ENCODE measurements around the gene KCNIP3.

KCNIP3 gene

DNA sequence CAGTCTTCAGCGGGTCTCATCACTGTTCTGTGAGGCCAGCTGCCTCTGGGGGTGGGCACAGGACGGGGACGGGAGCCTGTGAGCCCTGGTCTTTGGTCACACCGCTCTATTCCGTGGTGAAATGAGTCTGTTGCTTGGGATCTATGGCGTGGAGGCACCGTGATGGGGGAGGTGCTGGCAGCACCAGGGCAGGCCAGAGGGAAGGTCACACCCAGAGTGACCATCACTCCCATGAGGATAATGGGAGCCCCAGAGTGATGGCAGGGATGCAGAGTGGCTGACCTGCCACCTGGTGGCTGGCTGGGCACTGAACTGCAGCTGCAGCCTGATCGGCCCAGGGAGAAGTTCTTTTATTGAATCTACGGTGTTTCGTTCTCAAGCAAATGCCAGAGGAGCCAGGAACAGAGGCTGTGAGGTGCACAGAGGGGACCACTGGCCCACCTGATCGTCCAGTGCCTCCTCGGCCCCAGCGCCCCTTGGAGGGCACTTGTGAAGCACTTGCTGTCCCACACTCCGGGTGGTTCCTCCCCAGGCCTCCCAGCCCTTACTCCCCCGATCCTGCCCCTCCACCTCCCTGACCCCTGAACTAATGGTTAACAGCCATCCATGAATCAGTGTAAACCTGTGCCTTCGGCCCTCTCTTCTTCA lies 17.9 kb downstream of the KCNIP3 start:
- no peak for DNase-seq

DNA sequence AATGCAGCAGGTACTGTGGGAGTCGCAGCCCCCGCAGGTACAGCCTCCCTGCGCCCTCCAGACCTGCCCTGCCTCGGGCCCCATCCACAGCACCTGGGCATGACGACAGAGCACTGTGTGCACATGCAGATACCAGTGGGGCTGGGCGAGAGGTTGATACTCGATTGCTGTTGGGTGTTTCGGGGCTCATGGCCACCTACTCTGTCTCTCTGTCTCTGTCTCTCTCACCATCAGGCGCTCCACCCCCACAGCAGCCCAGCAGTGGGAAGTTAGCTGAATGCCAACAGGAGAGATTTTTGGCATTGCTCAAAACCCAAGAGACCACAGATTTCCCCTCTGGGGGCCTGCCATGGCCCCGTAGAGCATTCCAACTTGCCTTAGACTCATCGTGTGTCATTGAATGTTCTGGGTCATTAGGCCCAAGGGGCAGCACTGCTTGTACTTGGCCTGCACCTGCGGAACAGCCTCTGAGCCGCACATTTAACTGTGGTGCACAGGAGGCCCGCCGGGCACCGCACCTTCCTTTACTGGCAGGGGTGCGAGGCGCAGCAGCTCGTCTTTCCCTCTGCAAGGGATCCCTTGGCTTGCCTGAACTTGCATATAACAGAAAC lies 18.8 kb downstream of the KCNIP3 start:
- DNase-seq = no peak

DNA sequence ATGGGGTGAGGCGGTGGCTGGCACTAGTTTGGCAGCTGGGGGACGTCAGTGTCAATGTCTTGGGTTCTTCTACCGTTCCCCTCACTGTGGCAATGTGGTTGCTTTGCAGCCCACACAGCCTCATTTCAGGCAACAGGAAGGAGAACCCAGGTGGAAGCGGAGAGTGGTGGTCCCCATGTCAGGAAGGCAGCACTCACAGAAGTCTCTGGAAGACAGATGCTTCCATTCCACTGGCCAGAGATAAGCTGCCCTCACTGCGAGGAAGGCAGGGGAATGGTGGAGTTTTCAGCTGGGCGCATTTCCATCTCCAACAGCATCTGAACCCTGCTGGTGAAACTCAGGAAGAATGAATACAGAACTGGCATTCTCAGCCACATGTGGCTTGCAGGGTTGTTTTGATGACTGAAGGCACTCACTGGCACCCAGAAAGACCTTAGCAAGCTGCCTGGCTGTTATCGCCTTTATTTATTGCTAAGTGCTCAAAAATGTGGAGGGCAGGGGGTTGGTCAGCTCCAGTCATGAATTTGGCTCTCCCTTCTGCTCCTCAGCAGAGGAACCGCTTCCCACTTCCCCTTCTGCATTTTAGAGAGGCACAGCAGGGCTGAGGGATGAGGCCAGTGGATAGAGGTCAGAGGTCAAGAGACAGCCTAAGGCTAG lies 19.4 kb downstream of the KCNIP3 start:
- no peak for DNase-seq

DNA sequence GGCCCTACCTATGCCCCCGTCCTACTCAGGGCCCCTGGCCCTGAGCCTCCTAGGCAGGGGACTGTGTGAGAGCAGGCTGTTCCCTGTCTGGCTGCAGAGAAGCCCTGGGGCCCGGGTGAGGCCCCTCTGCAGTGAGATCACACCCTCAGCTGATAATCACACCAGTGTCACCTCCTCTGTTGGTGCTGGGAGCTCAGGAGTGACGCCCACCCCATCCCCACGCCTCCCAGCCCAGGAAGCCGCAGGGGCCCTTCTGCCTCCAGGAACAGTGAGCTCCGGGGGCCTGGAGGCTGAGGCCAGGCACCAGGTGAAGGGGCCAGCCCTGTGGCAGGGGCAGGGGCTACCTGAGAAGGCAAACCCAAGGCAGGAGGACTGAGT lies 20.0 kb downstream of the KCNIP3 start:
- DNase-seq = no peak

DNA sequence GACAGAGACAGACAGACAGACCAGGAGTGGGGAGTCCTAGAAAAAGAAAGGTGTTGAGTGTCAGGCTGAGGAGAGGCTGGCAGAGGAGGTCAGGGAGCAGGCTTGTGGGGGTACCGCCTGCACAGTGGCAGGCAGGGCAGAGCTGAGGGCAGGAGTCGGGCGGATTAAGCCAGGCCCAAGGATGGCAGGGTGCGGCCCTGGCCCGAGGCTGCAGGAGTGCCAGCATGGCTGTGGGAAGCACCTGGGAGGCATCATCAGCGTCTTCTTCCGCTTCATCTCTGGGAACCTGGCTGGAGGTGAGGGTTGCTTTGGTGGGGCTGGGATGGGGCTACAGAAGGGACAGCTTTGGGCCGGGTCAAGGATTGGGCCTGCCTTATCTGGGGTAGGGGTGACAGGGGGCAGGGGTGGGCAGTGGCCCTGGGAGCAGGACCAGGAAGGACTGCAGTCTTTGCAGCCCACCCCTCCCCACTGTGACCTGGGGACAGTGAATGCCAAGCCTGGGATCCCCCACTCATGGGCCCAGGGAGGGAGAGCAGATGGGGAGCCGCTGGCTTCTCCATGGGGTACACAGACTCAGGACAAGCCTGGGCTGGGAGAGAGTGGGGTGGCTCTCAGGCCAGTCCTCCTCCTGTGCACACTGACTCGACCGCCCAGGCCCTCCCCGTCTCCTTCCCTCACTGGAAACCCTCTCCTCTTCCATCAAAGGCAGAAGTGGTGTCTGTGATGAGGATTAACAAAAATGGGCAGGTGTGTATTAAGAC lies 20.7 kb downstream of the KCNIP3 start:
- DNase-seq = no peak

DNA sequence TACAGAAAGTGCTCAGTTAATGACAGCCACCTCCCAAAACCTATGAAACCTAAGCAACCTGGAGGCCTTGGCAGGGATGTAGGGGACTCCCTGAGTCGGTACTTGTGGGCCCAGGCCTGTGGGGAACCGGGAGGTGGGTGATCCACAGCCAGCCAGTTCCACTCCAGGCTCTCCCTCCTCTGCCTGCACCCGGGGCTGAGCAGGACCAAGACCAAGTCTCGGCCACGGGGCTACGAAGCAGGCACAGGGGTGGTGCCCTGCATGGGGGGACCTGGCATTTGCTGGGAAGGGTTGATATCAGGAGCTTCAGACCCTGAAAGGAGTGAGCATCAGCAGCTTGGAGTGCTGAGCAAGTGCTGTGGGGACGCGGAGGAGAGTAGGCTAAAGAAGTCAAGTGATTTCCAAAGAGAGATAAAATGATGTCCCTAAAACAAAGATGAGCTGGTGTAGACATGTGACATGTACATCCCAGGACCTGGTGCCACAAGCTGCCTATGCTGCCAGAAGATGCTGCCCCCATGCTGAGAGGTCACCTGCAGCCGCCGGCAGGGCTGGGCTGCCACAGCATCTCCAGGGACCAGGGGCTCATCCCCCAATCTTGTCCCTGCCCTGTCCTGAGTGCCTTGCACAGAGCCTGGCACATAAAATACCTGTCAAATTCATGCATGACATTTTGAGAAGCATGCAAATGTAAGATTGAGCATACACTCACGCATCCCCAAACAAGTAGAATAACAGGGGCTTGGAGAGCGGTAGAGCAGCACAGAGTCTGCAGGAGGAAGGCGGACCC lies 21.5 kb downstream of the KCNIP3 start:
- no peak for DNase-seq

DNA sequence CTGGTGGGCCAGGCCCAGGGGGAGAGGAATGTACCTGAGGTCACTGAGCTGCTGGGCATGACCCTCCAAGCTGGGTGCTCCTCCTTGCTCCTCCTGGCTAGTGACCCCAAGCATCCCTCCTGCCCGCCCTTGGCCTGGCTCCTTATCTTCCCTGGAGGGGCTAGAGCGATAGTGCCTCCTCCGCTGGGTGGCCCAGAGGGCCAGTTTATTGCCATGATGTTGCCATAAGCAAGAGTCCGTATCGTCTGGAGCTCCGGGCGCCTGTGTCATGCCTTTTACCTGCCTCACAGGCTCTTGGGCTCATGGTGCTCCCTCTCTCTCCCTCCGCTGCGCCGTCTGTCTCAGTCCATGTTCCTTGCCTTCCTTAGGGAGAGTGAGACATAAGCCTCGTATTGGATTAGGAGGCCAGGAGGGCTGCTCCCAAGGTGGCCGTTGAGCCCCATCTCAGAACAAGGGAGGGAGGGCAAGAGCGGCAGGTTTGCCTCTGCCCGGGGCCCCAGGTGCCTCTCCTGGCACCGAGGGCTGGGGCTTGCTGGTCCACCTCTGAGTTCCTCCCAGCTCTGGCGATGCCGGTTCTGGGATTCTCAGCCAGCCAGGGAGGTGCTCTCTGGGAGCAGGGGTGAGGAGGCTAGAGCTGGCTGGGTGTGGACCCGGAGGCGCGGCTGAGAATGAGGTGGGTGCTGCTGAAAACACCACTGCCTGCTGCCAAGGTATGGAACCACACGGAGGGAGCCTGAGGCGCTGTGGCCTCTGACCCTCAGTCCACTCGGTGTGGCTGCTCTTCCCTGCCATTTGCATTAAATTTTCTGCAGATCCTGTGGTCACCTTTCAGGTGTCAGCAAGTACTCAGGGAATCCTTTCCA lies 22.6 kb downstream of the KCNIP3 start:
- no peak for DNase-seq

DNA sequence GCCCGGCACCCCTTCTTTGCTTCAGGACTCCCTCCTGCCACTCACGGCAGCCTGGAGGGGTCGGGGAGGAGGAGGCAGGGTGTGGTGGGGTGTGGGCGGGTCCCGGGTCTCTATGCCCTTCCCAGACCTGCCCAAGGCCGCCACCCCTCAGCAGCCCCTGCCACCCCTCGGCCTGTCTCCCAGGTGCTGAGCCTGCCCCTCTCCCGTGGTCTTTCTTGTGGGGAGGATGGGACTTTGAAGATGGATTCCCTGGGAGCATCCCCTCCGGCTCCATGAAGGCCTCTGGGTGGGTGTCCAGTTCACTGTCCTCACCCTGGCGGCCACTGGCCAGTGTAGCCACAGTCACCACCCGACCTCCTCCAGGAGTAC lies 23.2 kb downstream of the KCNIP3 start:
- DNase-seq = no peak

DNA sequence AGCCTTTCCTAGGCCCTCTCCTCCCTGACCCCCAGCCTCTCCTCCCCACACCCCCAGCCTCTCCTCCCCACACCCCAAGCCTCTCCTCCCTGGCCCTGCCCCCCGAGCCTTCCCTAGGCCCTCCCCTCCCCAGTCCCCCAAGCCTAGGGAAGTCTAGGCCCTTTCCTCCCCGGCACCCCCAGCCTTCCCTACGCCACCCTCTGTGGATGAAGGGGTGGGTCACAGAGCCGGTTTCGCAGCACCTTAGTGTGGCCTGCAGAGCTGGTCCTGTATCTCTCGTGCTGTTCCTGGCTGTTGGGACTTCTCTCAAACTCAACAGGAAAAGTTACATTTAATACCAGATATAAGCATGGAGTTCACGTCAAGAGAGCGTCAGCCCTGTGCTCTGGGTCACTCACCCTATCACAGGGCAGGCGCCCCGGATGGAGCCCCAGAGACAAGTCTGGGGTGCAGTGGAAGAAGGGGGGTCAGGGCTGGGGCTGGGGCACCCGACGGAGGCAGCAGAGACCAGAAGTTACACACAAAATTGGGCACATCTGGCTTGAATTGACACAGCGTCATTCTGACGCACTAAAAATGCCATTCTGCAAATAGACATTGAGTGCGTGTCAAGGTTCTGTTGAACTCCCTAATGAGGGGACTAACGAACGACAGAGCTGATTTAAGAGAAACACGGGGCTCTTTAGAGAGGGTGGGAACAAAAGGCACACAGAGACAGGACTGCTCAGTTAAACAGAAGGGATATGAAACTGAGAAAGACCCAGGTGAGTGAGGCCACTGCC lies 24.0 kb downstream of the KCNIP3 start:
- no peak for DNase-seq

DNA sequence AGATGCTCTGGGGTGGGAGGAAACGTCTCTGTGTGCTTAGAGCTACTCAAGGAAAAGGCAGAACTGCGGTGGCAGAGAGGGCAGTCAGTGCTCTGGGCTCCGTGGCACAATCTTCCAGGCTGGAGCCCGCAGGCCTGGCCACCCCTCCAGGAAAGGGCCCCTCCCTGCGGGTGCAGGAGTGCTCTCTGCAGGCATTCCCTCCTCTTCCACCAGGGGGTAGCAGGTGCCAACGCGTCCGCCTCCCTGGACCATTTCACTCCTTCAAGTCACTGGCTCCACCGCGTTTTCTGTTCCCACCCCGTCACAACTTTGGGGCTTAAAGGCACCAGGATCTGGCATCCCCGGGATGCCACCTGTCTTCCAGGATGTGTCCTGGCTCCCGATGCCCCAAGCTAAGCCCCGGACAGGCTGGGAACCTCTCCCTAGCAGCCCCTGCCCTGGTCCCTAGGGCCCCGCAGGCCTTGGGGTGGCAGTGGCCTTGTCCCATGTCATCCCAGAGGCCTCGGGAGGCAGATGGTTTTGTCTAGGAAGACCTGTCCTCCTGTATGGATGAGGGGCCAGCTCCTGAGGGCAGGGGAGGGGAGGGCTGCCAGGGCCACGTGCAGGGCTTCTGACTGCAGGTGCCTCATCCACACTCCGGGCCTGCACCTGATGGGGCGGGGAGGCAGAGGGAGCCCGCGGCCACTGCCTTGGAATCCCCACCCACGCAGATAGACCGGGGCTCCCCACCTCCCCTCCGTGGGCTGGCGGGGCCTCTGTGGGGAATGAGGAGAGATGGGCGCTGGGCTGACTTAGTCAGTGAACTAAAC lies 26.4 kb downstream of the KCNIP3 start:
- DNase-seq = no peak

DNA sequence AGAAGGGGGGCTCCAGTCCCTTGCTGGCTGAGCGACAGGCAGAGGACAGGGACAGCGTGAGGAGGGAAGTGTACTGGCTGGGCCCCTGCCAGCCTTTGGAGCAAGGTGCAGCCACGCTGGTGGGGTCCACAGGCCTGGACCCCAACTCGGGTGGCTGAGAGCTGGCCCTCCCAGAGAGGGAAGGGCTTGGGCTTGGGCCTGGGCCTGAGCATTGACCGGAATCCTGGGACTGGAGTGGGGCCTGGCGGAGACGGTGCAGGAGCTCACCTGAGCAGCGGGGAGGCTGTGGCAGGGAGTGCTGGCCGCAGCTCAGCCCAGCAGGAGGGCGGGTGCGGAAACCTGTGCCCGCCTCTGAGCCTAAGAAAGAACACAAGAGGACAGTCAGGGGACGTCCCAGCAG lies 27.9 kb downstream of the KCNIP3 start:
- no peak for DNase-seq

DNA sequence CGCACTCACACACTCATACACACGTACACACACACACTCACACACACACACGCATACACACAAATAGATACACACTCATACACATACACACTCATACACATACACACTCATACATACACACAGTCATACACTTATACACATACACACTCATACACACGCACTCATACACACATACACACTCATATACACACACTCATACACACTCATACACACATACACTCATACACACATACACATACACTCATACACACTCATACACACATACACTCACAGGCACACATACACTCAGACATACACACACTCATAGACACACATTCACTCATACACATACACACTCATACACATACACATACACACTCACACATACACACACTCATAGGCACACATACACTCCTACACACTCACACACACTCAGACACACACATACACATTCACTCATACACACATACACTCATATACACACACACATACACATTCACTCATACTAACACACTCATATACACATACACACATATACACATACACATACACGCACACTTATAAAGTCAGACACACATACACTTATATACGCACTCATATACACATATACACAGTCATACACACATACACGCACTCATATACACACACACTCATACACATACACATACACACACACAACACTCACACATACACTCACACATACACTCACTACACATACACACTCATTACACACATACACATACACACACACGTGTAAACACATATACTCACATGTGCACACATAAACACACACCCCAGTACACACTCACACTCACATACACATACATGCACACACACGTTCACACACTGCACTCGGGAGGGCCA lies 28.7 kb downstream of the KCNIP3 start:
- DNase-seq = no peak

DNA sequence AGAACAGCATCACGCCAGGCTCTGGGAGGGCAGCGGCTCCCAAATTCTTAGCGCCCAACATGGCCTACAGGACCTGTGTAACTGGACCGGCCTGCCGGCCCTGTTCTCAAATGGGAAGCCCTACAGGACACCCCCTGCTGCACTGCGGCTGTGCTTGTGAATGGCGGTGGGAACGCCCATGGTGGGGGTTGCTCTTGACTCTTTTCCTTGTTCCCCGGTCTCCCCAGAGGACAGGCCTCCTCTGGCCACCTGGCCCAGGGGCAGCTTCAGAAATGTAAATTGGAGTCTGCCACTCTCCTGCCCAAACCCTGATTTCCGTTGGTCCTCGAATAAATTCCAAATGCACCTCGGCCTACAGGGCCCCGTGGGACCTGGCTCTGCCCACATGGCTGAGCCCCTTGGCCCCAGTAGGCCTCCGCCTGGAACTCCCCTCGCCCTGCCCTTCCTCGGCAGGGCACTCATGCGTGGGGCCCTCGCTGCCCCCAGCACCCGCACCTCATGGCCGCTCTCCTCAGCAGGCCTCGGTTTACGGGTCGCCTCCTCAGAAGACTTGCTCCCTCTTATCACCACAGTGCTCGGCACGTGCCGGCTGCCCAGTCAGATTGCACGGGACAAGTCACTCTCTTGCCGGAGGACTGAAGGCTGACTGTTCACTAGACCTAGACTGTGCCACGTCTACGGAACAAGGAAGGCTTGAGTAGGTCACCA lies 29.4 kb downstream of the KCNIP3 start:
- DNase-seq = no peak

DNA sequence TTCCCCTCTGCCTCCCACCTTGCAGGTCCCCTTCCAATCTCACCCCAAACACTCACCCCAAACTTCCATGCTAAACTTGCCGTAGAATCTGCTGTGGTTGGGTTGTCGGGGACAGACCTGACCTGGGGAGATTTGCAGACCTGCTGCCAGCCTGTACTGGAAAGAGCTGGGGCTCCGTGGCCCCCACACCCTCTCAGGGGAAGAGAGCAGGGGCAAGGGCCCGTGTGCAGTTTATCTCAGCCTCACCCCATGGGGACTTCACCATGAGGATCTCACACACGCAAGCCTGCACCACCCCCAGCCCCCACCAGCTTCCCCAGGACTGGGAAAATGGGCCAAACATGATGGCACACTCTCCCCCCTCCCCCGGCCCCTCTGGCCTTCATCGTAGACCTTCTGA lies 30.7 kb downstream of the KCNIP3 start:
- DNase-seq = no peak

DNA sequence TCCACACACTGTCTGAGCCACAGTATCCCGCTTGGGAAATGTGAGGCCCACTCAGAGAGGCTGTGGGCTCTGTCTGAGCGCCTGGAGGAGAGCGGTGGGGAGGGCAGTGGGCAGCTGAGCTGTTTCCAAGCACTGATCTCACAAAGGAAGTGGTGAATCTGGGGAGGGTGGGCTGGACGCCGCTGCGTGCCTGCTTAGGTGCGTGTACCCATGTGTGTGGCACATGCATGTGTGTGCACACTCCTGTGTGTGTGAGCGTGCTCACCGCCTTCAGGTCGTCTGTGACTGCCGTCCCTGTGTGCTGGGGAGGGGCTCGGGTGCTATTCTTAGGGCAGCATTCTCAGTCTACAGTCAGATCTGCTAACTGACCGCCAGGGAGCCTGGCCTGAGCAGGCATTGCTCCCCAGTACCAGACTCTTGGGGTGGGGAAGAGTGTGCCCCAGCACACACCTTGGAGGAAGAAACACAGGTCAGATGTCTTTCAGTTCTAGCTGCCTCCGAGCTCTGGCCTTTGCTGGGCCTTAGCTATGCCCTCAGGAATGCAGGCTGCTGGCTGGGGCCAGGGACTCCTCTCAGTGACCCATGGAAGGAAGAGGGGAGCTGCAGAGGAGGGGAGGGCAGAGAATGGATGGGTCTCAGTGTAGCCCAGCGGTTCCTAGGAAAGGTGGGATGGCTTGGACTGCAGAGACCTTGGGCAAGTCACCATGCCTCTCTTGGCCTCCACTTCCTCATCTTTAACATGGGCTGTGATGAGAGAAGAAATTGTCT lies 31.4 kb downstream of the KCNIP3 start:
- DNase-seq = peak; percentile 43

DNA sequence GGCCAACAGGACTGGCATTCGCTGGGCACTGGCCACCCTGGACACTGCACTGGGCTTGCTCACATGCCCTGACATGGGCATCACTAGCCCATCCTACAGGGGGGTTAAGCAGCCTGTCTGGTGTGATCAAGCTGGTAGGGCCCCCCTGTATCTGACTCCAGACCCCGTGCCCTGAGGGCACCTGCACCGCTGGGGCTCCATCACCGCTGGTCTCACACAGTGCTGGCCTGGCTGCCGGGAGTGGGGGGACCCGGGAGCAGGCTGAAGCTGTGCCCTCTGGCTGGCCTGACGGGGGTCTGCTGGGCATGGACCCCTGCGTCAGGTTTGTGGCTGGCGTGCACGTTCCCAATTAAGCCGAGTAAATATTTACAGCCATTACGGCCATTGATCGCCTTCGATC lies 32.3 kb downstream of the KCNIP3 start:
- no peak for DNase-seq

DNA sequence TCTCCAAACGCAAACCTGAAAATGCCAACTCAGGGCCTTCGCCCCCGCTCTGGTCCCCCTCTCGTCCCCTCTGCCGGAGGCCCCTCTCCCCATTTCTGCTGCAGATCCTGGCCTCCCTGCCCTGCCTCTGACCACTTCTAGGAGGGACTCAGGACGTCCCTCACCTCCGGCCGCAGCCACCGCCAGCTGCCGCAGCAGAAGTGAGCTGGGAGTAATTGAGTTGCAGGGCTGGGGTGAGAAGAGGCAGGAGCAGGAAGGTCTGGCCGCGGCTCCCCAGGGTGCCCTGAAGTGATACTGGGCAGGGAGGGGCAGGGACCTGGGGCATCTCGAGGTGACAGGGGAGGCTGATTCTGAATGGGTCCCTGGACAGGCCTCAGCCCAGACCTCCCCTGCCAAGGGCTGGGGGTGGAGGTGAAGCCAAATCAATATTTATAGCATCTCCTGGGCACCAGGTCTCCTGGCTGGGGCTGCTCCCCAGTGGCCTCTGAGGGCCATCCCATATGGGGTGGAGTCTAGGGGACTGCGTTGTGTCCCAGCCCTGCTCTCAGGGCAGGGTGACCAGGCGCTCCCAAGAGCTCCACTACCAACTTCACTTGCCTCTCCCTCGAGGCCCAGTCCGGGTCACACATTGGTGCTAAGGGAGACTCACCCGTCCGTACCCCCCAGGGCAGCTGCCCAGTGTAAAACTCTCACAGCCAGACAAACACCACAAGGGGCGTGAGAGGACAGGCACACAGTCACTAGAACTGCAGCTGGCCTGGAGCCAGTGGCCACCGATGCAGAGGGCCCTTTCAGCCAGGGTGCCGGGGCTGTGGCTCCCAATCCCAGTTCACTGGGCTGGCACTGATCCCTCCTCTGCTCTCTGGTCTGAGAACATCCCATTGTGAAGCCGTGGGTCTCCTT lies 33.0 kb downstream of the KCNIP3 start:
- DNase-seq = no peak
